Hematopoietic multipotent progenitor cell (in vitro differentiated cells): ENCODE measurements around the gene FBXO24. TPM values are rescaled to one million over a fixed set of nuclear protein-coding genes. Genes with fewer than 3 reads are reported as not detected.
"Not testable (repeated sequence)": the region's sequence is repeated elsewhere in the genome, so short reads cannot be mapped to it uniquely, and the experiment has no call there.

Experiments used
- DNase-seq, 3 donors: peaks; one replicate each; pipeline ENCODE4 v3.0.0-alpha.2; 2011 to 2015; ENCODE audit warnings: low read depth in 2 of 3, low spot score in 2 of 3
- total RNA-seq: library from RNA; depleted of rRNA; stranded (reverse); fragments of >200 nt; gene quantifications from one replicate; pipeline ENCODE4 v1.2.3, GENCODE V29; 2012

FBXO24 gene
- total RNA-seq, 1 donor = 0.81 TPM

GRCh38 chr7:100559127-100559526 is 27.0 kb upstream of the FBXO24 start:
- DNase-seq = no peak

DNA sequence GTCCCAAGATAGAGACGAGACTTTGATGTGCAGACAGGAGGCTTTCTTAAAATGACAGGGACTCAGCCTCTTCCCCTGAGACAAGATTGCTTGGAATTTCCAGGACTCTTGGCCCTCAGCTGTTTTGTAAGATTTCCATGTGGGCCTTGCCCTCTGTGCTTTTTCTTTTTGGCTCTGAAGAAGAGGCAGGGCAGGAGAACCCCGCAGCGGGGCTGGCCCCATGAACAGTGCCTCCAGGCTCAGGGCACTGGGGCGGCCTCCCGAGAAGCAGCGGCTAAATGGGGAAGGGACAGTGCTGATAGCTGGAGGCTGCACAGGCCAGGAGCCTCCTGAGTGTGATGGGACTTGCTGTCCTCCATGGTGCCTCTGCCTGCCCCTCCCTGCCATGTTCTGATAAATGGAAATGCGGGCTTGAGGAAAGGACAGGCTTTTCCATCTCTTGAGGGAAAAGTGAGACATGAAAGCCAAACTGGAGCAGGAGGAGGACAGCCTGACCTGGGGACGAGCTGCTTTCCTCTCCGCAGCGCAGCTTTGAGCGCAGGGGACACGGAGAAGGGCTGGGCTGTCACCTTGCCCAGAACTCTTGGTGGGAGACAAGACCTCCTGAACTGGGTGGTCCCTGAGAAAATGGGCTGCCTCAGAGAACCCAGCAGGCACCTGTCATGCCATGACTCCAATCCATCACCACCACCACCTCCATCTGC is 24.5 kb upstream of the FBXO24 start:
- DNase-seq = no peak

GRCh38 chr7:100562195-100563099 is 23.7 kb upstream of the FBXO24 start:
- no peak for DNase-seq

DNA sequence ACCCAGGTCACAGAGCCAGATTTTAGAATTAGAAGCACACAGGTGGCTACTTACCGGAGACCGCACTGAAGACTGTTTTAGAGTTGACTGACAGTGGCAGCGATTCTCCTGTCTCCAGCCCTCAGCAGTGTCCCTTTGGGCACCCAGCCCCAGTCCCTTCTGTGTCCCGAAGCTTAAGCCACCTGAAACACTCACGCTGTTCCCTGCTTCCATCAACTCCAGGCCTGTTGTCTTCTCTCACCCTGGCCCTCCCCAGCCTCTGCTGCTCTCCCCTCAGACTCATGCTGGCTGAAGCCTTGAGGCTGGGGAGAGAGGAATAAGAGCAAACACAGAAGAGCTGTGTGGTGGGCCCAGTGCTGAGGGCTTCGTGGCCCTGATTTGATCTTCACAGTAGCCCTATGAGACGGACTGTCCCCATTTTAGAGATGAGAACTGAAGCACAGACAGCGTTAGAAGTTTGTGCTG is 23.0 kb upstream of the FBXO24 start:
- DNase-seq = no peak

- DNase-seq = peak; percentile 66 to 84 (median 79)
Observed at GRCh38 chr7:100563809-100564400, 22.2 kb upstream of the FBXO24 start.

DNA sequence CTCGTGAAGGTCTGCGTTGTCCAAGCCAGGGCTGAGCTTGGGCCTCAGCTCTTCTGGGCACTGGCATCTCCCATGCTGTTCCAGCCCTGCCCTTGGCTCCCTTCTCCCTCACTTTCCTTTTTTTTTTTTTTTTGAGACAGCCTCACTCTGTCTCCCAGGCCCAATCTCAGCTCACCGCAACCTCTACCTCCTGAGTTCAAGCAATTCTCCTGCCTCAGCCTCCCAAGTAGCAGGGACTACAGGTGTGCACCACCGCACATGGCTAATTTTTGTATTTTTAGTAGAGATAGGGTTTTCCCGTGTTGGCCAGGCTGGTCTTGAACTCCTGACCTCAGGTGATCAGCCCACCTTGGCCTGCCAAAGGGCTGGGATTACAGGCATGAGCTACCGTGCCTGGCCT is 21.7 kb upstream of the FBXO24 start:
- DNase-seq = not testable (repeated sequence)

DNA sequence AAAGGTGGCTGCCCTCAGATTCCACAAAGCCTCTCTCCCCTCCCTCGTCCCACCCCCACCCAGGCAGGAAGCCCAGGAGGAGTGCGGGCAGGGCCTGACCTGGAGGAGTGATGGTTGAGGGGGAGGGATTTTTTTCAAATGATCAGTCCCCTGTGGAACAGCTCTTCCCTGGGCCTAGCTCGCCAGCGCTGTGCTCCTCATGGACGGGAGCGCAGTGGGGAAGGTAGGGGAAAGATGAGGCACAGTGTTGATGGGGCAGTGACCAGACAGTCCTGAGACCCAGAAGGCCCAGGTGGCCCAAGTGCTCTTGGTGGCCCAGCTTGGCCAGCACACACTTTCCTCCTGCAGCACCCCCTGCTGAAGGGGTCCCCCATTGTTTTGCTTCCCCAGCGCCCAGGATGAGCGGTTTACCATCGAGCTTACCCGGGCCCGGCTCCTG is 21.0 kb upstream of the FBXO24 start:
- no peak for DNase-seq

GRCh38 chr7:100566018-100566531 is 20.1 kb upstream of the FBXO24 start:
- no peak for DNase-seq

- DNase-seq = no peak
Observed at GRCh38 chr7:100567031-100567730, 18.9 kb upstream of the FBXO24 start.

- no peak for DNase-seq
Observed at GRCh38 chr7:100567751-100568175, 18.4 kb upstream of the FBXO24 start.

DNA sequence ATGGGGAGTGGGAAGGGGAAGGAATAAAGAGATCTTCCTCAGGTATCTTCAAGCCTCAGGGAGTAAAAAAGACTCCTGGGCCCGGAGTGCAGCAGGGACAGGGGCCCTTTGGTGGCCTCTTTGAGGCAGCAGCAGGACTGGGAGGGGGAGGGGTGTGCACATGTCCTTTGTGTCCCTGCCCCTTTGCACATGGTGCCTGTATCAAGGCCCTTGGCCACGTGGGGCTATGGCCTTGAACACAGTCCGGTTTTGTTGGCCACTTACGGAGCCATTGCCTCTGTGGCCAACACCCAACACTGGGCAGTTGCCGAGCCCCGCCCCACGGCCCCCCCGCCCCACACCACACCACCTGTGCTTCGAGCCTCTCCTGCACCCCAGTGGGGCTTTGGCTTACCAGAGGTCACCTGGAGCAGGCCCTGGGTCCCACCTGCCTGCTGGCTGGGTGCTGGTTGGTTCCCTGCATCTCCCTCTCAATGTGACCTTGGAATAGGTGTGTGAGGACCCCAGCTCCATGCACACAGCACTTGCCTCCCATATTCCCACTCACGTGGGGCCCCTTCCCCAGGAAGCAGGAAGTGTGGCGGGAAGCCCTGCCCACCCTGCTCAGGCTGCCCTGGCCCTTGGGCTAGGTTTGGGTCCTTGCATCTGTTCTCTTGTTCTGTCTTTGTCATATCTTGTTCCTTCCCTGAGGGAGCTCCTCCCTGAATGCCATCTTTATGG is 17.8 kb upstream of the FBXO24 start:
- DNase-seq = no peak

GRCh38 chr7:100568896-100569844 is 17.0 kb upstream of the FBXO24 start:
- peak in 2 of 3 donors; percentile 63 to 65 for DNase-seq

DNA sequence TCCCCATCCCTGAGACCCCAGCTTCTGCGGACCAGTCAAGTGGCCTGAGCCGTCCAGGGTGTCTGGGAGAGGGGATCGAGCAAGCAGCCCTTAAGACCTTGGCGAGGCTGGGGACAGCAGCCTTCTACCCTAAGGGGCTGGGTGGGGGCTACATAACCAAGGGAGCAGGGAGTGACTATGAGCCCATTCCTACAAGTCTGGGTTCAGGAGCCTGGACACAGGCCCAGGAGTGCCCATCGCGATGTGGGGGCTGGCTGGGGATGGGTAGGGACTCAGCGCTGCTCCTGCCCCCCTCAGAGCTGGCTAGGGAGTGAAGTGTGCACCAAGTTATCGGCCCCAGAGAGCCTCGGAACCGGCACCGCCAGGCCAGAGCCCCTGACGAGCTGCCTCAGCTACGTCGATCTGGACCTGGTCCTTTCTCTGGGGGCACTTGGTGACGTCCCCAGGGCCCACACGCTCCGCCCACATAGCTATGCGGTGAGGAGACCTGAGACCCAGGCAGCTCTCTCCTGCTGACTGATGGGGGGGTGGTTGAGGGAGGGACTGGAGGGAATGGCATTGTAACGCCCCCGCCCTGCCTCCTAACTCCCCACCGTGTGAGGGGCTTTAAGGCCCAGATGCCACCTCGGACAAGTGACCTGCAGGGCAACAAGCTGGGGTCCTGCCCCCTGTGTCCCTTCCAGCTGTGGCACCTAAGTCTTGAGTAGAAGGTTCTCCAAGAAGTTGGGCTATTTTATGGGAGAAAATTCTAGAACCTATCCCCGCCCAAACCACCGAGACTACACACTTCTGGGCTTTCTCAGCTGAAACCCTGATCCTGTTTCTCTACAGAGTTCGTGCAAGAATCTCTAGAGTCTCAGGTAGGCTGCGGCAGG is 14.9 kb upstream of the FBXO24 start:
- no peak for DNase-seq

GRCh38 chr7:100571829-100572116 is 14.4 kb upstream of the FBXO24 start:
- DNase-seq = no peak

DNA sequence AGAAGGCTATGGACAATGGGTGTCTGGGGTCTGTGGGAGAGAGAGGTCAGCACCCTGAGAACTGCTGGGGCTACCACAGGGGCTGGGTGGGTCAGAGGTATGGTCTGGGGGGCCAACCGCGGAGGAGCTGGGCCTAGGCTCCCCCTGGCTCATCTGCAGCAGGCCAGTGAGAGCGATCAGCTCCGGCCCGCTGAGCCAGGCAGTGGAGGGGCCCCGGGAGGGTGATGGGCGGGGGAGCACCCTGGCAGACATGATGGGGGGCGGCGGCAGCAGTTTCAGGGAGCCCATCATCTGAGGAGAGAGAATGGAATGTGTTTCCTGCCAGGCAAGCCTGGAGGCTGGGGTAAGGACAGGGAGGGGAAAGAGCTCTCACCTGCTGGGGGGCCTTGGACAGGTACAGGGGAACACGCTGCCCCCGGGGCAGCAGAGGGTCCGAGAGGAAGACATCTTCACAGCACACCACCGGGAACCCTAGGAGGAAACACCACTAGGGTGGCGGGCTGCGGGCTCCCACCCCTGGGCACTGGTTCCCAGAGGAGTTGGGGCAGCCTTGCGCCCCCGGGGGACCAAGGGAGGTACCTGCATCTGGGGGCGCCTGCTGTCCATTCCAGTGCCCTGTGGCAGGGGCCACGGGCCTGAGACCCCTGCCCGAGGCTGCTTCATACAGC is 13.7 kb upstream of the FBXO24 start:
- DNase-seq = no peak

- DNase-seq = no peak
Observed at GRCh38 chr7:100572949-100573675, 13.0 kb upstream of the FBXO24 start.
